Body of pancreas (tissue), 4 donors: ENCODE data around the gene LRRC41. TPM values are rescaled to one million over a fixed set of nuclear protein-coding genes. Genes with fewer than 3 reads are reported as not detected.

Experiments
- ATAC-seq: fragments of 150-250 bp; one replicate; pipeline ENCODE4 v1.9.1; 2016
- DNase-seq, 4 donors: peaks; one replicate each; pipeline ENCODE4 v3.0.0-alpha.2; 2019
- H3K27ac ChIP-seq, 4 donors: fragments of 200-600 bp; sonication (generic); 1 replicate in 3 of 4; 2 replicates in 1 of 4; pipeline versions ENCODE4 v1.5.1 to v1.6.1; 2016 to 2019; ENCODE audit warnings: mild to moderate bottlenecking in 1 of 4, mixed read lengths in 1 of 4, moderate library complexity in 1 of 4
- H3K27me3 ChIP-seq, 2 donors: fragments of 200-600 bp; sonication (generic); one replicate each; pipeline ENCODE4 v1.6.0; 2016; ENCODE audit warnings: mild to moderate bottlenecking in 1 of 2
- H3K36me3 ChIP-seq, 2 donors: fragments of 200-600 bp; sonication (generic); replicated peaks in 1 of 2; 2 replicates each; pipeline ENCODE4 v1.5.1; 2016; ENCODE audit warnings: low read depth in 2 of 2; ENCODE audit not compliant: insufficient read depth in 1 of 2
- H3K4me1 ChIP-seq: fragments of 200-600 bp; sonication (generic); one replicate; pipeline ENCODE4 v1.6.0; 2016
- H3K4me3 ChIP-seq, 2 donors: fragments of 200-600 bp; sonication (generic); 1 replicate in 1 of 2; 2 replicates in 1 of 2; pipeline ENCODE4 v1.5.1; 2016 to 2019
- H3K9me3 ChIP-seq, 3 donors: fragments of 200-600 bp; sonication (generic); 1 replicate in 2 of 3; 2 replicates in 1 of 3; pipeline ENCODE4 v1.5.1; 2016
- POLR2A ChIP-seq, 3 donors: fragments of 450-650 bp; IDR thresholded peaks; one replicate each; pipeline ENCODE4 v1.6.1; 2016; ENCODE audit warnings: antibody characterized with exemption in 3 of 3, mild to moderate bottlenecking in 2 of 3
- WGBS, 2 donors: methylation state at CpG; one replicate each; pipeline ENCODE4 v1.1.5; 2017; 5-methylcytosine and 5-hydroxymethylcytosine counted together
- intact Hi-C: fragments of 100-400 bp; cut with DNase I; formaldehyde crosslinking; loops from one replicate; pipeline ENCODE4 v1.15.1; 2023
- total RNA-seq, 2 donors: library from RNA; depleted of rRNA; stranded (reverse); fragments of >200 nt; gene quantifications; one replicate each; pipeline ENCODE4 v1.1.0, GENCODE V29; 2016
- TF ChIP-seq, protein P1 (sequence below), 7 experiments: fragments of 450-650 bp in 4 of 7; fragments of 200-600 bp in 3 of 7; sonication (generic) in 3 of 7; IDR thresholded peaks; one replicate each; pipeline ENCODE4 v1.5.1; 2016 to 2019; ENCODE audit warnings: antibody characterized with exemption in 7 of 7

Gene LRRC41
- total RNA-seq, 2 donors from 2014 or later: 36.6 to 59.0 TPM

- intact Hi-C loops: no loop called here
- TF ChIP-seq, protein P1, sequence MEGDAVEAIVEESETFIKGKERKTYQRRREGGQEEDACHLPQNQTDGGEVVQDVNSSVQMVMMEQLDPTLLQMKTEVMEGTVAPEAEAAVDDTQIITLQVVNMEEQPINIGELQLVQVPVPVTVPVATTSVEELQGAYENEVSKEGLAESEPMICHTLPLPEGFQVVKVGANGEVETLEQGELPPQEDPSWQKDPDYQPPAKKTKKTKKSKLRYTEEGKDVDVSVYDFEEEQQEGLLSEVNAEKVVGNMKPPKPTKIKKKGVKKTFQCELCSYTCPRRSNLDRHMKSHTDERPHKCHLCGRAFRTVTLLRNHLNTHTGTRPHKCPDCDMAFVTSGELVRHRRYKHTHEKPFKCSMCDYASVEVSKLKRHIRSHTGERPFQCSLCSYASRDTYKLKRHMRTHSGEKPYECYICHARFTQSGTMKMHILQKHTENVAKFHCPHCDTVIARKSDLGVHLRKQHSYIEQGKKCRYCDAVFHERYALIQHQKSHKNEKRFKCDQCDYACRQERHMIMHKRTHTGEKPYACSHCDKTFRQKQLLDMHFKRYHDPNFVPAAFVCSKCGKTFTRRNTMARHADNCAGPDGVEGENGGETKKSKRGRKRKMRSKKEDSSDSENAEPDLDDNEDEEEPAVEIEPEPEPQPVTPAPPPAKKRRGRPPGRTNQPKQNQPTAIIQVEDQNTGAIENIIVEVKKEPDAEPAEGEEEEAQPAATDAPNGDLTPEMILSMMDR (IDR thresholded peaks at IDR 0.05): no peak
- TF ChIP-seq POLR2A (IDR thresholded peaks at IDR 0.05): no peak
- WGBS, 2 donors: 76 to 85% methylated on average over 6 of the region's 6 CpGs
- no peak overlapping the region for H3K27ac ChIP-seq
- no peak for DNase-seq
- H3K9me3 ChIP-seq: no peaks in the 10 kb centered on the region
- no peaks in the 10 kb centered on the region for H3K27me3 ChIP-seq
- ATAC-seq: no peak
- peaks cover 0 to 8% of the 10 kb centered on the region in 2 donors for H3K36me3 ChIP-seq
- no peaks in the 10 kb centered on the region for H3K4me1 ChIP-seq
- H3K4me3 ChIP-seq: no peak overlapping the region
Observed at GRCh38 chr1:46275030-46275337, 28.4 kb downstream of the LRRC41 start.

GRCh38 chr1:46274225-46275029 lies 29.0 kb downstream of the LRRC41 start:
- intact Hi-C loops: no loop called here
- TF ChIP-seq, protein P1 (IDR thresholded peaks at IDR 0.05): no peak
- no peak for TF ChIP-seq POLR2A (IDR thresholded peaks at IDR 0.05)
- no peak for DNase-seq
- Histone ChIP-seq H3K9me3 (no peaks in the 10 kb centered on the region), H3K27ac (no peak overlapping the region), H3K36me3 (peaks cover 0 to 4% of the 10 kb centered on the region in 2 donors), H3K27me3 (no peaks in the 10 kb centered on the region), H3K4me3 (no peak overlapping the region), H3K4me1 (no peaks in the 10 kb centered on the region)
- WGBS, 2 donors: 90 to 99% methylated on average over 6 of the region's 6 CpGs
- ATAC-seq: no peak

DNA sequence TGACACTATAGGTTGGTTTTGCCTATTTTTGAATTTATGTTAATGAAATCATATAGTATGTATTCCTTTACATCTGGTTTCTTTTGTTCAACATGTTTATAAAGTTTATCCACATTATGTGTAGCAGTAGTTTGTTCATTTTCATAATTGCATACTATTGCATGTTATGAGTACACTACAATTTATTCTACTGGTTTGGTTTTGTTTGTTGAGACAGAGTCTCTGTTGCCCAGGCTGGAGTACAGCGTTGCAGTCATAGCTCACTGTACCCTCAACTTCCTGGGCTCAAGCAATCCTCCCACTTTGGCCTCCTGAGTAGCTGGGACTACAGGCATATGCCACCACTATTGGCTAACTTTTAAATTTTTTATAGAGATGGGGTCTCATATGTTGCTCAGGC lies 34.8 kb downstream of the LRRC41 start:
- Histone ChIP-seq H3K27ac (no peak overlapping the region), H3K36me3 (no peaks in the 10 kb centered on the region), H3K4me1 (no peaks in the 10 kb centered on the region), H3K9me3 (no peaks in the 10 kb centered on the region), H3K27me3 (no peaks in the 10 kb centered on the region), H3K4me3 (no peak overlapping the region)
- DNase-seq (no peak), ATAC-seq (no peak)
- intact Hi-C loops: no loop called here
- TF ChIP-seq POLR2A (IDR thresholded peaks at IDR 0.05): no peak
- TF ChIP-seq, protein P1 (IDR thresholded peaks at IDR 0.05): no peak
- 91 to 100% methylated on average over 1 of the region's 1 CpG for WGBS, 2 donors

GRCh38 chr1:46263146-46263545 lies 40.3 kb downstream of the LRRC41 start:
- no peak overlapping the region for H3K27ac ChIP-seq
- WGBS, 2 donors: 81 to 84% methylated on average over 2 of the region's 2 CpGs
- no peaks in the 10 kb centered on the region for H3K36me3 ChIP-seq
- no peaks in the 10 kb centered on the region for H3K27me3 ChIP-seq
- H3K4me3 ChIP-seq: no peak overlapping the region
- H3K4me1 ChIP-seq: no peaks in the 10 kb centered on the region
- no peak for ATAC-seq
- no peaks in the 10 kb centered on the region for H3K9me3 ChIP-seq
- intact Hi-C loops: no loop called here
- DNase-seq: no peak
- TF ChIP-seq, protein P1 (IDR thresholded peaks at IDR 0.05): no peak
- TF ChIP-seq POLR2A (IDR thresholded peaks at IDR 0.05): no peak

DNA sequence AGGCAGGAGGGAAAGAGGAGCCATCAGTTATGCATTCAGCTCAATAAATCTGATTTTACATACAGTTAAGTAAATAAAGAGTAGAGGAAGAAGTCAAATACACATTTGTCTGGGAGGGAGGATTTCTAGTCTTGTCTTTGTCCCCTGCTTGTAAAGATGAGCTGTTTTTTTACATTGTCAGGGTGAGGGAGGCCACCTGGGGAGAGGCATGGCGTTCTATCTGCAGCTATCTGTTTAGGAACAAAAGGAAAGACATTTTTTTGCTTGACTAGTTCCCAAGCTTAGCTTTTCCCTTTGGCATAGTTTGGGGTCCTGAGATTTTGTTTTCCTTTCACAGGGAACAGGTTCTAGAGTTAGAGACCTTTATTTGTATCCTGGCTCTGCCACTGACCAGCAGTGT lies 40.9 kb downstream of the LRRC41 start:
- DNase-seq: no peak
- Histone ChIP-seq H3K36me3 (no peaks in the 10 kb centered on the region), H3K27ac (no peak overlapping the region), H3K9me3 (no peaks in the 10 kb centered on the region), H3K4me1 (no peaks in the 10 kb centered on the region), H3K4me3 (no peak overlapping the region), H3K27me3 (no peaks in the 10 kb centered on the region)
- TF ChIP-seq POLR2A (IDR thresholded peaks at IDR 0.05): no peak
- TF ChIP-seq, protein P1 (IDR thresholded peaks at IDR 0.05): no peak
- 91 to 100% methylated on average over 1 of the region's 1 CpG for WGBS, 2 donors
- intact Hi-C loops: no loop called here
- no peak for ATAC-seq
